Measurements from ENCODE around the gene ARHGAP24. TPM values are rescaled to one million over a fixed set of nuclear protein-coding genes. Genes with fewer than 3 reads are reported as not detected.

Gene ARHGAP24
- total RNA-seq, 4 donors from 2014 or later, result 54.8 to 88.6 (median 62.6) TPM

DNA sequence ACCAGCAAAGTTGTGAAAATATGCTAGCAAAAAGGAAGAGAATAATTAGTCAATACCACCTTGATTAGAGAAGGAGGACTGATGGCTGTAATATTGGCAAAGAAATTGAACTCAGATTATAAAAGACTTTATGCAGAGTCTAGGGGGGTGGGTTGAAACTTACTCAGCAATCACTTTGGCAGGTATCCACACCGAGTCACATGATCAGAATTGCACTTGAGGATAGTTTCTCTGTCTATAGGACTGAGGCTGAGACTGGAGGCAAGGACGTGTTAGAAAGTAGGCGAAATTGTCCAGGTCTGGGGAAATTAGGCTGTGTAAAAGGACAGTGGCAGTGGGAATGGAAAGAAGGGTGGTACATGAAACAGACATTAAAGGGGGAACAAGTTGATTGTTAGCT, 284.4 kb downstream of the ARHGAP24 start:
- TF ChIP-seq, protein P1, sequence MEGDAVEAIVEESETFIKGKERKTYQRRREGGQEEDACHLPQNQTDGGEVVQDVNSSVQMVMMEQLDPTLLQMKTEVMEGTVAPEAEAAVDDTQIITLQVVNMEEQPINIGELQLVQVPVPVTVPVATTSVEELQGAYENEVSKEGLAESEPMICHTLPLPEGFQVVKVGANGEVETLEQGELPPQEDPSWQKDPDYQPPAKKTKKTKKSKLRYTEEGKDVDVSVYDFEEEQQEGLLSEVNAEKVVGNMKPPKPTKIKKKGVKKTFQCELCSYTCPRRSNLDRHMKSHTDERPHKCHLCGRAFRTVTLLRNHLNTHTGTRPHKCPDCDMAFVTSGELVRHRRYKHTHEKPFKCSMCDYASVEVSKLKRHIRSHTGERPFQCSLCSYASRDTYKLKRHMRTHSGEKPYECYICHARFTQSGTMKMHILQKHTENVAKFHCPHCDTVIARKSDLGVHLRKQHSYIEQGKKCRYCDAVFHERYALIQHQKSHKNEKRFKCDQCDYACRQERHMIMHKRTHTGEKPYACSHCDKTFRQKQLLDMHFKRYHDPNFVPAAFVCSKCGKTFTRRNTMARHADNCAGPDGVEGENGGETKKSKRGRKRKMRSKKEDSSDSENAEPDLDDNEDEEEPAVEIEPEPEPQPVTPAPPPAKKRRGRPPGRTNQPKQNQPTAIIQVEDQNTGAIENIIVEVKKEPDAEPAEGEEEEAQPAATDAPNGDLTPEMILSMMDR (IDR thresholded peaks at IDR 0.05; ENCODE audit: low read depth), result no peak

DNA sequence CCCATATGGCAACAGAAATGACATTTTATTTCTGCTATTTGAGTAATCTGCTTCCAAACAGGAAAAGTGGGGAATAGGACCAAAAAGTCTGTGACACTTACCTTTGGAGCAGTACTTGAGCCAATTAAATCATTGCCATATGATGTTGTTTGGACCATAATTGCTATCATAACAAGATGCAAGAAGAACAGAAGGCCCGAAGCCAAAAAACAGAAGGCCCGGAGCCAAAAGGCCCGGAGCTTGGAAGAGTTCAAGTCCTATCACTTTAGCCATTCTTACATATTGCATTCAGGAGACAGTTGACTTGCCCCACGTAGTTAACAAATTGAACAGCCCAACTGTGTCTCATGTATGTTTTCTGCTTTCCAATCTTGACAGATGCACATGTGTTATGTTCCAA, 285.6 kb downstream of the ARHGAP24 start:
- TF ChIP-seq, protein P1 (IDR thresholded peaks at IDR 0.05; ENCODE audit: low read depth), result no peak

DNA sequence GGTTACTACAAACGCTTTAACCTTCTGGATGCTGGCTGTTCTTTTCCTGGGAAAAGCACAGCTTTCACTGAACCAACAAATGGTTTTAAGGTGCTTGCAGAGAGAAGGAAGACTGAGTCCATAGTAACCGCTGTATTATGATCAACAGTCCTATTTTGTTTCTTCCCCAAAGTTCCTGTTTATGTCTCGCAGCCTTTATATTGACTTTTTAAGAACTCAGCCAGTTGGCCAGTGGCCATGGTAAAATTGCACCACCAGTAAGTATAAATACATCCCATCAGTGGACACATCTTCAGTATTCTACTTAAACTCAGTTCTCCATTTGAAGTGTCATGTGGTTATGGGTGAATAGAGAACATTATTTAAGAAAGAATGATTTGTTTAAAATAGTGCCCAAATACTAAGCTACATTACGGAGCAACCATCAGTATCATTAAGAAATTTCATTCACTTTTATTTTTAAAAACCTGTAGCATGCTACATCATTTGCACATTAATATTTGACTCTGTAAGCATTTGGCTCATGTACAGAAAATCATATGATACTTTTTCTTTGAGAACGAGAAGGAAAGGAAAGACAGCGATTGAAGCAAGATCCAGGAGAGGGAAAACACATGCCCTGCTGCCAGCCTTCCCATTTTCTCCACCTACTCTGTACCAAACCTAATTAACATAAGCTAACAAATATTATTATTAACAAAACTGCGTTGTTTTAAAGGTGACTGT, 287.0 kb downstream of the ARHGAP24 start:
- TF ChIP-seq, protein P1 (IDR thresholded peaks at IDR 0.05; ENCODE audit: low read depth), result no peak

DNA sequence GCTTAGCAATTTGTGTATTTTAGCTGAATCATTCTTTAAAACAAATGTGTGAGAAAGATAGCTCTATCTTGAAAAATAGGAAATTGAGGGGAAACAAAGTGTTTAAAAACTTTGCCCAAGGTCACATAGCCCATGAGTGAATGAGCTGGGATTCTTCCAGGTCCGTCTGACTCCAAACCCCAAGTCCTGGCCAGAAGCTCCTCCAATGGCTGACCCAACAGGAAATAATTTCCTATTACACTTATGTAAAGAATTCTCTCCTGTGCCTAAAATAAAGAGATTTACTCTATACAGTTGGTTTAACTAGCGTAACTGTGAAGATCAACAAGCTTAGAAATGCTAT, 287.6 kb downstream of the ARHGAP24 start:
- TF ChIP-seq, protein P1 (IDR thresholded peaks at IDR 0.05; ENCODE audit: low read depth), result no peak

DNA sequence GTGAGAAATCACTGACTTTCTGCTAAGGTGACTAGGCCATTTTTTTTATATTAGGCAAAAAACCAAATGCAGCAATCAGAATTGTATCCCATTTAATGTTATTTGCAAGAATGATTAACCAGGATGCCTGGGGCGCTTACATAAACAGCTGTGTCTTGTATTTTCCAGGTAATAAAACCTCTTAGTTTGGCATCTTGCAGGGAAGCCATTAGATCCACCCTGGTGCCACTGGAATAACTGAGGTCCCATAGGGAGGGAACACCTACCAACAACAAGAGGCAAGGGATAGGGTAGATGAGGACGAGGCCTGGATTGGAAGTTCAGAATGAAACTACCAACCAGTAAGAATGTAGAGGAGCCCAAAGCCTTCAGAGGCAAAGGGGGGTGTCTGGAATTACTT, 288.3 kb downstream of the ARHGAP24 start:
- TF ChIP-seq, protein P1 (IDR thresholded peaks at IDR 0.05; ENCODE audit: low read depth), result no peak

DNA sequence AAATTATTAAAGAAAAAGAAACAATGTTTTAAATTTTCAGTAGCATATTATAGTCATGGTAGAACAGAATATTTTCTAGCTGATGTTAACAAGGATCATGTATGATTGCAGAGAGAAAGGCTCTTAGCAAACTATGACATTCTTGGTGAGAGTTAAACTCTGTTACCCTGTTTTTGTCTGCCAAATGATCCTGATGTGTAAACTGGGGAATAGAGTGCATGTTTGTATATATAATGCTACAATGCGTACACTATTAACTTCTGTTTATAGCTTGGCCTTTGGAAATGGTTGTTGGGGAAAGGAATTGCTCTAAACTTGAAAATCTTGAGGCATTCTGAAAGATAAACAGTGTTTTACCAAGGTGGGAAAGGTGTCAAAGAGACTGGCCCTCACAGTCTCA, 292.7 kb downstream of the ARHGAP24 start:
- TF ChIP-seq, protein P1 (IDR thresholded peaks at IDR 0.05; ENCODE audit: low read depth), result no peak

DNA sequence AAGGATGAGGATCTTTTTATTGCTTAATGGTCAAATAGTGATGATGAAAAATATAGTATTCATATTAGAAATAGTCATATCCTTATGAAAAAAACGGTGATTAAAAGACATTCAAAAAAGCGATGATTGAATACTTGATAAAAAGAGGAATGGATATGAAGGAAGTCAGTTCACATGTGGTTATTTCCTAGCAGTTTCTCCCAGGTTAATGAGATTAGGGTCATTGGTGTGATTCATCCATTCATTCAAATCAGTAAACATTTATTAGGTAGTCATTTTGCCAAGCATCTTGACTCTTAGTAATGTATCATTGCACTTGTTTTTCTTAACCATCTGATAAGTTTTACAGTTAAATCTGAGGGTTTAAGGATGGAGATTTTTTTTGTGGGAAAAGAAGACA, 294.1 kb downstream of the ARHGAP24 start:
- TF ChIP-seq, protein P1 (IDR thresholded peaks at IDR 0.05; ENCODE audit: low read depth), result no peak

All from subcutaneous adipose tissue (tissue), 4 donors.